GM21367 (cell line): ENCODE measurements around the gene SOX18.
"Not testable (repeated sequence)": the region's sequence is repeated elsewhere in the genome, so short reads cannot be mapped to it uniquely, and the experiment has no call there.

ENCODE experiments used
- ATAC-seq: cut with Tn5 transposase; IDR thresholded peaks from one replicate; pipeline ENCODE4 v1.9.1; 2021; ENCODE audit not compliant: unreplicated experiment

Gene SOX18

DNA sequence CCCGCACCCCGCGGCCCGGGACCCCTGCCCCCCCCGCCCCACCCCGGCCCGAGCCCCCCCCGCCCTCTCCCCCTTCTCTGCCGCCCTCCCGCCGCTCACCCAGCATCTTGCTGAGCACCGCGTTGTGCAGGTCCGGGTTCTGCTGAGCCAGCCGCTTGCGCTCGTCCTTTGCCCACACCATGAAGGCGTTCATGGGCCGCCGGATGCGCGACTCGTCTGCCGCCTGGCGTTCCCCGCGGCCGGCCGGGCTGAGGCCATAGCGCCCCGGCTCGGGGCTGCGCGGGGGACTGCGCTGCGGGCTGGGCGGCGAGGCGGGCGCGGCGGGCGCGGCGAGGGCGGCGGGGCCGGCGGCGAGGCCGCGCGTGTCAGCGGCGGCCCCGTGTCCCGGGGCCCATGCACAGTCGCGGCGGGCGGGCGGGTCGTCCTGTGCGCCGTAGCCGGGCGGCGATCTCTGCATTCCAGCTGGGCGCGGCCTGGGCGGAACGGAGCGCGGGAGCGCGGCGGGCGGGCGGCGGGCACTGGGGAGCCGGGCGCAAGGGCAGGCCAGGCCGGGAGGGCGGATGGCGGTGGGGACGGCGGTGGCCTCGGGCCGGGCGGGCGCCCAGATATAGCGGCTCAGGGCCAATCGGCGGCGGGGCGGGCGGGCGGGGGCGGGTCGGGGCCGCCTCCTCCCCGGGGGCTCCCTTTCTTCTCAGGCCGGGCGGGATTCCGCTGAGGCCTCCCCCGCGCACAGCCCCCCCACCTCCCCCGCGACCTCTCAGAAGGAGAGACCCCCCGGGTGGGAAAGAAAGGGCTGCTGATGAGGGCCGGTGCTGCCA lies at the start of gene SOX18:
Gene SOX18, minus strand, starts transcription at position 580 of the 818 bp plus-strand sequence. Its CDS starts 123 bp downstream, at position 457.
- no peak for ATAC-seq

DNA sequence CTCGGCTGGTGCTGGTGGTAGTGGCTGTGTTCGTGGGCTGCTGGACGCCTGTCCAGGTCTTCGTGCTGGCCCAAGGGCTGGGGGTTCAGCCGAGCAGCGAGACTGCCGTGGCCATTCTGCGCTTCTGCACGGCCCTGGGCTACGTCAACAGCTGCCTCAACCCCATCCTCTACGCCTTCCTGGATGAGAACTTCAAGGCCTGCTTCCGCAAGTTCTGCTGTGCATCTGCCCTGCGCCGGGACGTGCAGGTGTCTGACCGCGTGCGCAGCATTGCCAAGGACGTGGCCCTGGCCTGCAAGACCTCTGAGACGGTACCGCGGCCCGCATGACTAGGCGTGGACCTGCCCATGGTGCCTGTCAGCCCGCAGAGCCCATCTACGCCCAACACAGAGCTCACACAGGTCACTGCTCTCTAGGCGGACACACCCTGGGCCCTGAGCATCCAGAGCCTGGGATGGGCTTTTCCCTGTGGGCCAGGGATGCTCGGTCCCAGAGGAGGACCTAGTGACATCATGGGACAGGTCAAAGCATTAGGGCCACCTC lies 49.1 kb upstream of the SOX18 start:
- no peak for ATAC-seq

DNA sequence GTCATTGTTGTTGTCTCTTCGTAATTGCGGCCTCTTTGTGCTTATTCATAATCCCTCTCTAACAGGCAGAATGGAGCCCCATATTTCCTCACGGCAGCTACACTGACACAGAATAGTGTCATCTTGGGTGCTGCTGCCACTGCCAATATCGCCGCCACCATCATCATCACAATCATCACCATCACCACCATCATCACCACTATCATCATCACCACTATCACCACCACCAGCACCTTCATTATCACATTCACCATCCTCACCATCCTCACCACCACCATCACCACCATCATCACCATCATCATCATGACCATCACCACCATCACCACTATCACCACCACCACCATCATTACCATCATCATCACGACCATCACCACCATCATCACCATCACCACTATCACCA lies 47.1 kb upstream of the SOX18 start:
- ATAC-seq = no peak

- no peak for ATAC-seq
Measured at GRCh38 chr20:64095927-64096326, 46.5 kb upstream of the SOX18 start.

DNA sequence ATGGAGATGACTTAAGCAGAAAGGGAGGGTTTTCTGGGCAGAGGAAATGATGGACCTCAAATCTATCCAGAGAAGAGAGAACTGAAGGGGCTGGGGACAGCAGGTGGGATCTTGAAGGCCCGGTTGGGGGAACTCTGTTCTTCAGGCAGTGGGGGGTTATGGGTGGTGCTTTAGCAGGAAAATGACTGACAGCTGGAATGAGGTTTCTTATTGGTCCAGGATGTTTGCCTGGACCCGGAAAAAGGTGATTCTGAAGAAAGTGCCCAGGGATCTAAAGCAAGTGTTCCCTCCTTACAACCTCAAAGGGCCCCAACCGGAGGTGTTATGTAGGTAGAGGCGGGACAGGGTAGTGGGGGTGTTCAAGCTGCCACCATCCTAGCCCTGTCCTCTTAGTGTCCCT lies 46.0 kb upstream of the SOX18 start:
- ATAC-seq = no peak

DNA sequence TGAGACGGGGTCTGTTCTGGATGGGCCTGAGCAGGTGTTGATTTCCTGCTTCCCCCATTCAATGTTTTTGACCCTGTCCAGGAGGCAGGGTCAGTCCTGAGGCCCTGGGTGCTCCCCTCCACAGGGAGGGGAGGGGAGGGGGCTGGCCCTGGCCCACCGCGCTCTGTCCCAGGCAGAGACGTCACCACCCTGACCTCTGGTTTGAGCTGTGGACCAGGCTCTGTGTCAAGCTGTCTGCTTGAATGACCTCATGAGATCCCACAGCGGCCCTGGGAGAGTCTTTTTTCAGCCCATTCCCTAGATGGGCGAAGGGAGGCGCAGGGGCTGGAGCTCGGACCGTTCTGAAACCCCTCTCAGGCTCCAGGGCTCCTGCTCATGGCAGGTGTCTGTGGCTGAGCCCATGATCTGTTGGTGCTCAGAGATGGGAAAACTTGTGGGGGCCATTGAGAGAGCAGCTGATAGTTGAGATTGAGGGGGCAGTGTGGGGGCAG lies 43.6 kb upstream of the SOX18 start:
- no peak for ATAC-seq

DNA sequence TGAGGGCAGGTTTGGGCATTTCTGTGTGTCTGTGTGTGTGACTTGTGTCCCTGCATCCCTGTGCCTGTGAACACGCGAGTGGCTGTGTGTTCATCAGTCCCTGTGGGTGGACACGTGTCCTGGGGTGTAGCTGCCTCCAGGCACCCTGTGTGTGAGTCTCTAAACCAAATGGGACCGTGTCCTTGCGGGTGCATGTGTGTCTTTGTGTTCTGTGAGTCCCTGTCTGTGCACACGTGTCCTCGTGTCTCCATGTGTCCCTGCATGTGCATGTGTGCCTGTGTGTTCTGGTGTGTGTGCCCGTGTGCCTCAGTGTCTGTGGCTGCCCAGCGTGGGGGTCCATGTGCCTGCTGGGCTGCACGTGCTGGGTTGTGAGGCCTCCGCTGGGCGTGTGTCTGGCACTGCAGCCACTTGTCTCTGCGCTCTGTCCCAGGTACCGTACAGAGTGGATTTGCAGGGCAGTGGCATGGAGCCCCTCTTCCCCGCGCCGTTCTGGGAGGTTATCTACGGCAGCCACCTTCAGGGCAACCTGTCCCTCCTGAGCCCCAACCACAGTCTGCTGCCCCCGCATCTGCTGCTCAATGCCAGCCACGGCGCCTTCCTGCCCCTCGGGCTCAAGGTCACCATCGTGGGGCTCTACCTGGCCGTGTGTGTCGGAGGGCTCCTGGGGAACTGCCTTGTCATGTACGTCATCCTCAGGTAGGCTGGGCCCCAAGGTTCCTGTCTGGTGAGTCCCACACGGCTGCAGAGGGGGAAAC lies 43.0 kb upstream of the SOX18 start:
- no peak for ATAC-seq

DNA sequence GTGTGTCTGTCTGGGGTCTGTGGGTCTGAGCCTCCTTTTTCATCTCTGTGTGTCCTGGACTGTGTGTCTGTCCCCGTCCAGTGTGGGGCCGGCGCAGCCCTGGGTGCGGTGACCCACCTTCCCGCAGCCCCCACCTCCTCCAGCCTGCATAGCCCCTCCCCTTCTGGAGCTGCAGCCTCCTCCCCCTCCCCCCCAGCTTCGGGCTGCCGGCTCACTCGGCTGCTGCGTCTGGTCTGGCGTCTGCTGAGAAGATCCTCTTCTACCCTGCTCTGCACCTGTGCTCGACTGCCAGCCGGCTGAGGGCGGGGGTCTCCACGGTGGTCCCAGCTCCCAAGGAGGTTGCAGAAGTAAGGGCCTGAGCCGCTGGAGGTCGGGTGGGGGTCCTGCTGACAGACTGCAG lies 42.3 kb upstream of the SOX18 start:
- no peak for ATAC-seq

DNA sequence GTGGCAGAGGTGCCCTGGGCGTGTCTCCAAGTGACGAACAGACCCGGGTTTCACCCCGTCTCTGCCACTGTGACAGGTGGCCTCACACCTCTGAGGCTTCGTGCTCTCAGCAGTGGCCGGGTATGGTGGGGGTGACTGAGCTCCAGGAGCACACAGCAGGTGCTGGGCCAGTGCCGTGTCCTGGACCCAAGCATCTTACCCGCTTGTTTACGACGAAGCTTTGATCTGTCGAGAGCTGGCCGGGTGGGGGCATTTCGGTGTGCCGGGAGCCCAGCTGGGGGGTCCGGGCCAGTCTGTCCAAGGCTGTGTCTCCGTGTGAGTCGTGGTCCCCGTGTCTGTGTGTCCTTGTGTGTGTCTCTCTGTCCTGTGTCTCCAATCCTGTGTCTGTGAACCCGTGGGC lies 41.9 kb upstream of the SOX18 start:
- no peak for ATAC-seq

- ATAC-seq = no peak
Measured at GRCh38 chr20:64090165-64090564, 40.7 kb upstream of the SOX18 start.

DNA sequence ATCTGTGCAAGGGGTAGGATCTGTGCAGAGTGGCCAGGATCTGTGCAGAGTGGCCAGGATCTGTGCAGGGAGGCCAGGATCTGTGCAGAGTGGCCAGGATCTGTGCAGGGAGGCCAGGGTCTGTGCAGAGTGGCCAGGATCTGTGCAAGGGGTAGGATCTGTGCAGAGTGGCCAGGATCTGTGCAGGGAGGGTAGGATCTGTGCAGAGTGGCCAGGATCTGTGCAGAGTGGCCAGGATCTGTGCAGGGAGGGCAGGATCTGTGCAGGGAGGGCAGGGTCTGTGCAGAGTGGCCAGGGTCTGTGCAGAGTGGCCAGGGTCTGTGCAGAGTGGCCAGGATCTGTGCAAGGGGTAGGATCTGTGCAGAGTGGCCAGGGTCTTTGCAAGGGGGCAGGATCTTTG lies 39.1 kb upstream of the SOX18 start:
- ATAC-seq = not testable (repeated sequence)

GRCh38 chr20:64087226-64087825 lies 37.9 kb upstream of the SOX18 start:
- not testable (repeated sequence) for ATAC-seq

- ATAC-seq = no peak
Measured at GRCh38 chr20:64086801-64087200, 37.4 kb upstream of the SOX18 start.

GRCh38 chr20:64084685-64085152 lies 35.3 kb upstream of the SOX18 start:
- ATAC-seq = no peak

DNA sequence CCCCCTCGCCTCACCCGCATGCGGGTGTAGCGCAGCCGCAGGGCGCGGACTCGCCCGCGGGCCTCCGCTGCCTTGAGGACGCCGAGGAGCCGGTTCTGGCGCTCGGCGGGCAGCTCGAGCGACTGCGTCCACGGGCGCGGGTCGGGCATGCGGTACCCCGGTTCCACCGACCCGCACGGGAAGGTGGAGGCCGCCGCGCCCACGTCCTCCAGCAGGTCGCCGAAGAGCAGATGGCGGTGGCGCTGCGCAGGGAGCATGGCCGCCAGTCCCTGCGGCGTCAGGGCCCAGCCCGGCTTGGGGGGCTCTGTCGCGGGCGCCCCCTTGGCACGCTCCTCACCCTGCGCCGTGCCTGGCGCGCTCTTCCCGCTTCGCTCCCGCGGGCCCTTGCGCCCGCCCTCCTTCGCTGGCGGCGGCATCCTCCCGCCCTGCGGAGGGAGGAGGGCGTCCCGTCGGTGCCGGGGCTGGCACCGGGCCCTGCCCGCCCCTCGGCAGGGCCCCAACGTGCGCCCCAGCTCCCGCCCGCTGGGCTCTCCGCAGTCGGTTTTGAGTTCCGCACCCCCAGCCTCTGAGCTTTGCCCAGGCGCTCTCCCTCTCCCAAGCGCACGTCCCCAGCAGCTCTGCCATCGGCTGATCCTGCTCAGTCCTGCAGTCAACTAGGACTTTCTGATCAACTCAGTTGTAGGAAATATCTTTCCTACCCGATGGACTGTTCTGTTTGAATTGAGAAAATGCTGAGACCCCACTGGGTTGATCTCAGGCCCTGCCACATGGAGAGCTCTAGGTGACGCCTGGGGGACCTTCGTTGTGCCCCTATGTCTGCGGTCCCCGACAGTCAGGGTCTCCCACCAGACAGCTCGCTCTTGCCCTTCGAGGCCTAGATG lies 34.6 kb upstream of the SOX18 start, which contains the start of gene LKAAEAR1:
Gene LKAAEAR1, minus strand, starts transcription at position 595 of the 881 bp plus-strand sequence. Its CDS starts 179 bp downstream, at position 416.
- no peak for ATAC-seq

- no peak for ATAC-seq
Measured at GRCh38 chr20:64083378-64083803, 34.0 kb upstream of the SOX18 start.

- ATAC-seq = no peak
Measured at GRCh38 chr20:64082820-64083377, 33.5 kb upstream of the SOX18 start.

DNA sequence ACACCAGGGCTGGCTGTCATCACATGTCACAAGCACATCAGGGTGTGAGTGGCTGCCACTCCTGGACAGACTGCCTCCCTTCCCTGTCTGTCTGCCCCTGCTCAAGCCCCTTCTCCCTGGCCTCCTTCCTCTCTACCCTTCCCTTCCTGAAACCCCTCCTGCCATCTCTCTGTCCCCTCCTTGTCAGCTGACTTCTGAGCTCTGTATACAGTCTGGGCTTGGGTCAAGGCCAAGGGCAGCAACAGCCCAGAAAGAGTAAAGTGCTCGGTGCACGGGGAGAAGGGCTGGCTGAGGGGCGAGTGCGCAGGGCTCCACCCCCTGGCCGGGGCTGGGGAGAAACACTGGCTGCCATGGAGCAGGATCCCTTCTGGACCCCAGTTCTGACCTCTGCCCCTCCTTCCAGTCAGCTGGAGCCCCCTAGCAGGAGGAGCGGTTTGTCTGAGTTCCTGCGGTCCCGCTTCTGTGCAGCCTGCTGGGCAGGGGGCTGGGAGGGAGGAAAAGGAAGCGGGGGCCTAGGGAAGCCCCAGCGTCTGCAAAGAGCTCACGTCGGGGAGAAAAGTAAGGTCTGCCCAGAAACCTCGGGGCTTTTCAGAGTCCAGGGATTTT lies 32.8 kb upstream of the SOX18 start:
- no peak for ATAC-seq

- no peak for ATAC-seq
Measured at GRCh38 chr20:64081624-64081964, 32.2 kb upstream of the SOX18 start.
